HFFc6 (cell line): ENCODE measurements around the gene PARD3B. TPM values are rescaled to one million over a fixed set of nuclear protein-coding genes. Genes with fewer than 3 reads are reported as not detected.
A peak's percentile ranks its signal among the peaks of the same experiment; 100 is the strongest.

ENCODE experiments used
- DNase-seq: peaks from one replicate; pipeline ENCODE4 v3.0.0-alpha.2; 2018
- H3K27ac Mint-ChIP-seq: 2 replicates; pipeline ENCODE4 v1.8.0; 2020; ENCODE audit warnings: mild to moderate bottlenecking, mixed read lengths
- H3K27me3 Mint-ChIP-seq: 2 replicates; pipeline ENCODE4 v1.8.0; 2021; ENCODE audit warnings: mild to moderate bottlenecking, moderate library complexity, mixed read lengths; ENCODE audit not compliant: insufficient read depth
- H3K36me3 Mint-ChIP-seq: 2 replicates; pipeline ENCODE4 v1.8.0; 2021; ENCODE audit warnings: low read depth, mixed read lengths
- H3K4me1 Mint-ChIP-seq: 2 replicates; pipeline ENCODE4 v1.8.0; 2020; ENCODE audit warnings: low read depth, mixed read lengths
- H3K4me3 Mint-ChIP-seq: 2 replicates; pipeline ENCODE4 v1.8.0; 2020; ENCODE audit warnings: mild to moderate bottlenecking, moderate library complexity, mixed read lengths
- H3K9me3 Mint-ChIP-seq: 2 replicates; pipeline ENCODE4 v1.8.0; 2020; ENCODE audit warnings: mild to moderate bottlenecking, mixed read lengths
- total RNA-seq, 6 experiments: library from RNA; stranded (reverse); fragmentation: NEBNext Ultra II Directional; extraction: Animal tissue kit (Norgen Biotek cat#: 25700); gene quantifications; 2 replicates in 1 of 6; 3 replicates in 5 of 6; pipeline ENCODE4 v1.2.3, GENCODE V29; 2021
- TF ChIP-seq, protein P1 (sequence below): fragments of 200-600 bp; sonication (generic); IDR thresholded peaks from 2 replicates; pipeline ENCODE4 v1.5.0; 2021; ENCODE audit warnings: antibody characterized with exemption, mild to moderate bottlenecking

PARD3B gene
- total RNA-seq, 6 experiments from 2014 or later, result 14.0 to 22.4 (median 15.3) TPM

GRCh38 chr2:204892506-204893255, 347.4 kb downstream of the PARD3B start:
- Mint-ChIP-seq H3K9me3 (no peaks in the 10 kb centered on the region), H3K27ac (no peak overlapping the region), H3K27me3 (peaks cover 1% of the 10 kb centered on the region; the same call in 1 of the 2 replicates), H3K4me1 (peaks cover 17% of the 10 kb centered on the region), H3K4me3 (no peak overlapping the region), H3K36me3 (no peaks in the 10 kb centered on the region)
- TF ChIP-seq, protein P1, sequence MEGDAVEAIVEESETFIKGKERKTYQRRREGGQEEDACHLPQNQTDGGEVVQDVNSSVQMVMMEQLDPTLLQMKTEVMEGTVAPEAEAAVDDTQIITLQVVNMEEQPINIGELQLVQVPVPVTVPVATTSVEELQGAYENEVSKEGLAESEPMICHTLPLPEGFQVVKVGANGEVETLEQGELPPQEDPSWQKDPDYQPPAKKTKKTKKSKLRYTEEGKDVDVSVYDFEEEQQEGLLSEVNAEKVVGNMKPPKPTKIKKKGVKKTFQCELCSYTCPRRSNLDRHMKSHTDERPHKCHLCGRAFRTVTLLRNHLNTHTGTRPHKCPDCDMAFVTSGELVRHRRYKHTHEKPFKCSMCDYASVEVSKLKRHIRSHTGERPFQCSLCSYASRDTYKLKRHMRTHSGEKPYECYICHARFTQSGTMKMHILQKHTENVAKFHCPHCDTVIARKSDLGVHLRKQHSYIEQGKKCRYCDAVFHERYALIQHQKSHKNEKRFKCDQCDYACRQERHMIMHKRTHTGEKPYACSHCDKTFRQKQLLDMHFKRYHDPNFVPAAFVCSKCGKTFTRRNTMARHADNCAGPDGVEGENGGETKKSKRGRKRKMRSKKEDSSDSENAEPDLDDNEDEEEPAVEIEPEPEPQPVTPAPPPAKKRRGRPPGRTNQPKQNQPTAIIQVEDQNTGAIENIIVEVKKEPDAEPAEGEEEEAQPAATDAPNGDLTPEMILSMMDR, result no peak
- peak; percentile 81 for DNase-seq

- TF ChIP-seq, protein P1, result no peak
- Mint-ChIP-seq H3K27me3 (no peaks in the 10 kb centered on the region; the same call in 1 of the 2 replicates), H3K36me3 (peaks cover 13% of the 10 kb centered on the region), H3K4me3 (no peak overlapping the region), H3K9me3 (peaks cover 12% of the 10 kb centered on the region), H3K4me1 (peaks cover 21% of the 10 kb centered on the region), H3K27ac (no peak overlapping the region)
- no peak for DNase-seq
Observed at GRCh38 chr2:204896146-204896545, 350.9 kb downstream of the PARD3B start.

GRCh38 chr2:204897561-204897960, 352.3 kb downstream of the PARD3B start:
- Mint-ChIP-seq H3K27me3 (no peaks in the 10 kb centered on the region; the same call in 1 of the 2 replicates), H3K9me3 (peaks cover 12% of the 10 kb centered on the region), H3K27ac (no peak overlapping the region), H3K4me3 (no peak overlapping the region), H3K36me3 (peaks cover 16% of the 10 kb centered on the region), H3K4me1 (peaks cover 23% of the 10 kb centered on the region)
- DNase-seq, result no peak
- TF ChIP-seq, protein P1, result no peak

DNA sequence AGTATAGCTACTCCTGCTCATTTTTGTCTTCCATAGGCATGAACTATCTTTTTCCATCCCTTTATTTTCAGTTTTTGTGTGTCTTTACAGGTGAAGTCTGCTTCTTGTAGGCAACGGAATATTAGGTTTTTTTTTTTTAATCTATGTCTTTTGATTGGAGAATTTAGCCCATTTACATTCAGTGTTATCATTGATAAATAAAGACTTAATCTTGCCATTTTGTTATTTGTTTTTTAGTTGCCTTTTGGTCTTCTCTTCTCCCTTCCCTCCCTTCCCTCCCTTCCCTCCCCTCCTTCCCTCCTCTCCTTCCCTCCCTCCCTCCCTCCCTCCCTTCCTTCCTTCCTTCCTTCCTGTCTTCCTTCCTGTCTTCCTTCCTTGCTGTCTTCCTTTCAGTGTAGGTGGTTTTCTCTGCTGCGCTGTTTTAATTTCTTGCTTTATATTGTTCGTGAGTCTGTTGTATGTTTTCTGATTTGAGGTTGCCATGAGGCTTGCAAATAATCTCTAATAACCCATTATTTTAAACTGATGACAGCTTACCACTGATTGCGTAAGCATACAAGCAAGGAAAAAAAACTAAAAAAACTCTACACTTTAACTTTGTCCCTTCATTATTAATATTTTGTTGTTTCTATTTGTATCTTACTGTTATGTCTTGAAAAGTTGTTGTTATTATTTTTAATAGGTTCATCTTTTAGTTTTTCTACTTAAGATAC, 353.8 kb downstream of the PARD3B start:
- TF ChIP-seq, protein P1, result no peak
- peaks cover 12% of the 10 kb centered on the region for H3K9me3 Mint-ChIP-seq
- H3K27ac Mint-ChIP-seq, result no peak overlapping the region; the same call in 1 of the 2 replicates
- H3K4me3 Mint-ChIP-seq, result no peak overlapping the region
- H3K27me3 Mint-ChIP-seq, result no peaks in the 10 kb centered on the region; the same call in 1 of the 2 replicates
- peaks cover 26% of the 10 kb centered on the region for H3K4me1 Mint-ChIP-seq
- DNase-seq, result no peak
- H3K36me3 Mint-ChIP-seq, result peaks cover 16% of the 10 kb centered on the region

GRCh38 chr2:204899983-204900382, 354.7 kb downstream of the PARD3B start:
- Mint-ChIP-seq H3K4me3 (peak overlapping the region; percentile 54), H3K27me3 (no peaks in the 10 kb centered on the region; the same call in 1 of the 2 replicates), H3K4me1 (peaks cover 25% of the 10 kb centered on the region), H3K9me3 (peaks cover 12% of the 10 kb centered on the region), H3K27ac (no peak overlapping the region), H3K36me3 (peaks cover 16% of the 10 kb centered on the region)
- TF ChIP-seq, protein P1, result no peak
- no peak for DNase-seq
